HG03045 (cell line): ENCODE data around the gene SPOCK1.

Source experiments
- ATAC-seq: cut with Tn5 transposase; IDR thresholded peaks from one replicate; pipeline ENCODE4 v1.9.1; 2021; ENCODE audit warnings: mild to moderate bottlenecking, moderate library complexity; ENCODE audit not compliant: unreplicated experiment

Gene SPOCK1

DNA sequence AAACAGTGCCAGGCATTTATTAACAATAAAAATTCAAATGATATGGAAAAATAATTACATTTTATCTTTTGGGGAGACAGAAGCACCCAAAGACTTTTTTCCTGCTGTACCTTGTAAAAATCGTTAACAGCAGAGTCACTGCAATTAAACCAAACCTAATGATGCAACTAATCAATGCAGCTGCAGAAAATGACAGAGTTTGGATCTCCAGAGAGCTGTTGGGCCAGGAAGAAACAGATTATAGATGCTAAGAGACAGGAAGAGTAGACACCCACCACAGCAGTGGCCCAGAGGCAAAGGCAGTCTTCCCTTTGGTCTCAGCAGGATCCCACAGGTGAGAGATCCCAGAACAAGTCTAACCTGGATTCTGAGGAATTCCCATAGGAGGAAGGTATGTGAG lies 53.0 kb downstream of the SPOCK1 start:
- ATAC-seq: no peak

DNA sequence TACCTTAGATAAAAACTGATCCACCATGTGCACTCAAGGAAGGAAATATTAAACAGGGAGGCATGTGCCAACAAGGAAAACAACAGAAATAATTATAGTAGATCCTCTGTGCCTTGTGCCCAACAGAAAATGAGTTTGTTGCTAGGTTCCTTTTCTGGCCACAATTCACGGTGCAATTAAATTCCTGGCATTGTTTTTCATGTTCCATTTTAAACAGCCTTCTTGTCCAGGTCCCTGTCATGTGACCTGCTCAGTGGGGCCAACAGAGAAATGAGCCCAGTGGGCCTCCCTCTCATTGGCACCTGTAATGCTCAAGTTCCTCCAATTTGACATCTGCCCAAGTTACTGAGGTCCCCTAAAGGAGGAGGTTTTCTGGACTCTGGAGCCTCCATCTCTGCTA lies 56.5 kb downstream of the SPOCK1 start:
- no peak for ATAC-seq

DNA sequence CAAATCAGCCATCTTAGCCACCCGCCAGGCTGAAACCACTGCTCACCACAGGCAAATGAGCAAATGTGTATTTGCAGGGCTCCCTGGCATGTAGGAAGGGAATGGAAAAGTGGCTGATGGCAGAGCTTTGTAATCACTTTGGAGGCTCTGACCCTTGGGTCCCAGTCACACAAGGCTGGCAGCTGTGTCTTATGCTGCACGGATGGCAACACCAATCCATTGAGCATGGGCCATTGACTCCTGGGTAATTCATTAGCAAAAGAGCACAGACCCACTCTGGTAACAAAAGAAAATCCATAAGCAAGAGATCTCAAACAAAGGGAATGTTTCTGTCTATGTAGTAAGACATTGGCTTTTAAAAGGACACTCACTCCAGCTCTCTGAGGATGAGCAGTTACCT lies 57.6 kb downstream of the SPOCK1 start:
- ATAC-seq: no peak

DNA sequence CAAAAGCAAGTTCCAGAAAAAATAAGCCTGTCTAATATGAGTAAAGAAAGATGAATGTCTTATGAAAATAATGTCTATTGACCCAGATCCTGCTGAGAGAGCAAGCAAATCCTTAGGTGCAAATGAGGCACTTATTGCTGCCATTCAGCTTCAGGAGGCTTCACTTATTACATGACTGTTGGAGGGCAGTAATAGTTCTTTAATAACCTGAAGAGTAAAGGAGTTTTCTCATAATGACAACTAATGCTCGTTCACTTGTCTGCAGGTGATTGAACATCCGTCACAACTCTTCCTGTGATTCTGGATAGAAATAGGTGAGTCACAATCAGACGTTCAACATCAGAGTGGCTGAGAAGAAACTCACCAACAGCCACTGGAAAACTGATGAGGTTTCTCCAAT lies 58.3 kb downstream of the SPOCK1 start:
- no peak for ATAC-seq

DNA sequence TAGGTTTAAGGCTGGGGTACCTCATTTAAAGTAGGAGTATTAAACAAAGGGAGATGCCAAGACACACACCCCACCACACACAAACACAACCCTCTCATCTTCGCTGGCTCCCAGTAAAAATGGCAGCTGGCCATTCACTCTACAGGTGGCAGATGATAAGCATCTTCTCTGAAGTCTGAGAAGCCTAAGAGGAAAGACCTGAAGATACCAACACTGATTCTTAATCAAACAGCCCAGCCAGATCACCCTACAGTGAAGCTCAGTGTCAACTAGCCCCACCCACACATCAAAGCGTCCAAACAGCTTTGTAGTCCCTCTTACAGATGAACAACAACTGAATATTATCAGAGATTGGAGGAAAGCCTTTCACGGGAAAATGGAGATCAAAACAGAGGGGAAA lies 59.5 kb downstream of the SPOCK1 start:
- no peak for ATAC-seq

DNA sequence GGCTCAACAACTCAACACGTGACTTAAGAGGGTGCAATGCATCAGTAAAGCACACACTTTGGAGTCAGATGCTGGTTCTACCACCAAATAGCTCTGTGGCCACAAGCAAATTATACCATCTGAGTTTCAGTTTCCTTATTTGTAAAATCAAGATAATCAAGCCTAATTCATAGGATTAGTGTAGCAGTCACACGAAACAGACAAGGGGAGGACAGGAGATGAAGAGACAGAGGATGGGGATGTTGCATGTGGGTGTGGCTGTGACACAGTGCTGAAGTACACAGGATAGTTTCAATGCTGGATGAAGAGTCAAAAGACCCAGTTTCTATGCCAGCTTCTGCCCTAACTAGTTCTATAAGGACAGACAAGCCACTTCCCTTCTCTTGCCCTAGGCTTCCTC lies 60.2 kb downstream of the SPOCK1 start:
- no peak for ATAC-seq

DNA sequence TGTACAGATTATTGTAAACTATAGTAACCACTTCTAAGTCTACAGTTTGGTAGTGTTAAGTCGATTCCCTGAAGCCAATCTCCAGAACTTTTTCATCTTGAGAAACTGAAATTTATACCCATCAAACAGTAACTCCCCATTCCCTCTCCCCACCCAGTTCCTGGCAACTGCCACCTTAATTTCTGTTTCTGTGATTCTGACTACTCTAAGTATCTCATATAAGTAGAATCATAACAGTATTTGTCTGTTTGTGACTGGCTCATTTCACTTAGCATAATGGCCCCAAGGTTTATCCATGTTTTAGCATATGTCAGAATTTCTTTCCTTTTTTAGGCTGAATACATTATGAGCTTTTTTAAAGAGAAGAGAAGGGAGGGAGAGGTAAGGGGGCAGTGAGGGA lies 61.4 kb downstream of the SPOCK1 start:
- no peak for ATAC-seq

DNA sequence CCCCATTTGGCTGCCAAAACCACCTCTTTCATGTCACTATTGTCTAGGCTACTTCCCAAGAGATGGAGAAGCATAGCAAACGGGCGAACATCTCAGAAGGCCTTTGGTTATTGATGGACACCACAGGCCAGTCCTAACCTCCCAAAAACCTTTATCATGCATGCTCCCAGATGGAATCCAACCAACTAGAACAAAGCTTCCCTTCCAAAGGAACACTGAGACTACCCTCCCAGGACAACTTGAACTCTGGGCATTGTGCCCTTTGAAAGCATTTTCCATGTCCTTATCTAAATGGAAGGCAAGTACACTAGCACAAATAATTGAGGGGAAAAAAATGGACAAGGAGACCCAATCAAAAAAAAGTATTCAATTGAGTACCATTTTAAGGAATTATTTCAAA lies 65.6 kb downstream of the SPOCK1 start:
- no peak for ATAC-seq

DNA sequence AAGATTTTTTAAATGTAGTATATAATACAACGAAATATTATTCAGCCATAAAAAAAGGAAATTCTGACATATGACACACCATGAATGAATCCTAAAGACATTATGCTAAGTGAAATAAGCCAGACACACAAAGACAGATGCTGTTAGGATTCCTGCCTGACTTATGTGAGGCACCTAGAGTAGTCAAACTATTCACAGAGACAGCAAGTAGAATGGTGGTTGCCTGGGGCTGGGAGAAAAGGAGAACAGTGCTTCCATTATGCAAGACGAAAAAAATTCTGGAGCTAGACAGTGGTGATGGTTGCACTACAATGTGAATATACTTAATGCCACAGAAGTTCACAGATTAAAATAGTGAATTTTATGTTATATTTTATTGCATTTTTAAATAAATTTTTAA lies 66.8 kb downstream of the SPOCK1 start:
- no peak for ATAC-seq

DNA sequence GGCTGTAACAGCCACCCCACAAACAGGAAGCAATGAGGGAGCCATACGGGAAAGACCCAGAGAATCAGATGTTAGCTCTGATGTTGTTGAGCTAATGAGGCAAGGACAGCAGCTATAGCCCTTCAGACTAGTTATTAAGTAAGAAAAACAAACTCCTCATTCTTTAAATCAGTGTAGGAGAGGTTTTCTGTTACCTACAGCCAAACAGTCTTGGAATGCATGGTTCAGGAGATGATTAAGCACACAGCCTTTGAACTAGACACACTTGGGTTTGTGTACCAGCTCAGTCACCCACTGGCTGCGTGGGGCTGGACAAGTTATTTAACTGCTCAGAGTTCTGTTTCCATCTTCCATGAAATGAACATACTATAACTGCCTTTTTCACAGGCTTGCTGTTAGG lies 68.1 kb downstream of the SPOCK1 start:
- ATAC-seq: no peak

DNA sequence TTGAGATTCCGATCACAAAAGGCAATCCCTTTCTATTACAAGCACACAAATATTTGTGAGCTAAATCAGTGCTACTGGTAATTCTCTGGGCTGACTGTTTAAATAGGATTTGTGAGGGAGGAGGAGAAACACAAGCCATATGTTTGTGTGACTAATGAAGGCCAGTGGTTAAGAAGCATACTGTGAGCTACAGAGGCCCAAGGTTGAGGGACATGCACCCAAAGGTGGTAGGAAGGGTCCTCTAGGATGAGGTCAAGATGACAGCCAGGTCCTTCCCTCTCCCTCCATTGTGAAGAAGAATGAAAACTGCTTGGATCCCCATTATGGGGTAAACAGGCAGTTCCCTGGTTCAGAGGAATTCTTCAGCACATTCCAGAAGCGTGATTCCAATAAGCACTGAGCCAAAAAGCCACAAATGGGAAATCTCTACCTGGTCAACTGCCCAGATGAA lies 83.9 kb downstream of the SPOCK1 start:
- ATAC-seq: no peak

DNA sequence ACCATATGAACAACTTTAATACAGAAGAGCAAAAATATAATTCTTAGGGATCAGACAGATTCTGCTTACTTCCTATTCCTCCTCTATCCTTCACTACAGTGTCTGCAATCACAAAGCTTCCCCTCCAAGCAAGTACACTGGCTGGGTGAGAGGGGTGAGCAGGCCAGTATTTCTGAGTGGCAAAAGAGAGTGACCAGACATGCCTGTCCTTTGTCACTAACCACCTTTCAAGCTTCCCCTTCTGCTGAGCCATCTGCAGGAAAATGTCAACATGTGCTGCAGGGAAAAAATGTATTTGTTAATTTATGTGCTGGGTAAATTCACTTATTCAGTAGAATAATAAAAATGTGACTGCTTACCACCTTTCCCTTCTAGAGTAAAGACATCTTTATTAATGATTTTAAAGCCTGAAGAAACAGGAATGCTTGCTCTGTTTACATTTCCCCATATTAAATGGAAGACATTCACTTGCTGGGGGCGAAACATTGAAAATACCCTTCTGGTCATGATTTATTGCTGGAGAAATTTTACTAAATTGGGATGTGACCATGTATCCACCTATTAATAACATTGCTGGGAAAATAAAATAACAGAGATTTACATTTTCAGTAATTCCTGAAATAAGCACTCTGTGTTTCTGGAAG lies 84.9 kb downstream of the SPOCK1 start:
- no peak for ATAC-seq

DNA sequence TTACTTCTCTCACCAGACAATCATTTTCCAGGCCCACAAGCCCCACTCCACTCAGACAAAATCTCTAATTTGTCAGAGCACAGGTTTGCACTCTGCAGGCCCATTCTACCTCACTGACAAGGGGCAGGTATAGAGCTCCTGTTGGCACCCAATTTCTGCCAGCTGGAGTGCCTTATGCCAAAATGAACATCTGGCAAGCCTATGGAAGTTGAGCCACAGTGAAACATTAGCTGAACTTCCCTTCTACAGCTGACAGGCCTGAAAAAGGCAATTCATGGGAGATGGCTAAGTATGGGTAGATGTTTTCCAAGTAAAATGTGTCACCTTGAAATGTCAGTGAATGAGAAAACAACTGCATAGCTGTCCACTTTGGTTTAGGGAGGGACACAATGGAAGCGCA lies 87.0 kb downstream of the SPOCK1 start:
- ATAC-seq: no peak

DNA sequence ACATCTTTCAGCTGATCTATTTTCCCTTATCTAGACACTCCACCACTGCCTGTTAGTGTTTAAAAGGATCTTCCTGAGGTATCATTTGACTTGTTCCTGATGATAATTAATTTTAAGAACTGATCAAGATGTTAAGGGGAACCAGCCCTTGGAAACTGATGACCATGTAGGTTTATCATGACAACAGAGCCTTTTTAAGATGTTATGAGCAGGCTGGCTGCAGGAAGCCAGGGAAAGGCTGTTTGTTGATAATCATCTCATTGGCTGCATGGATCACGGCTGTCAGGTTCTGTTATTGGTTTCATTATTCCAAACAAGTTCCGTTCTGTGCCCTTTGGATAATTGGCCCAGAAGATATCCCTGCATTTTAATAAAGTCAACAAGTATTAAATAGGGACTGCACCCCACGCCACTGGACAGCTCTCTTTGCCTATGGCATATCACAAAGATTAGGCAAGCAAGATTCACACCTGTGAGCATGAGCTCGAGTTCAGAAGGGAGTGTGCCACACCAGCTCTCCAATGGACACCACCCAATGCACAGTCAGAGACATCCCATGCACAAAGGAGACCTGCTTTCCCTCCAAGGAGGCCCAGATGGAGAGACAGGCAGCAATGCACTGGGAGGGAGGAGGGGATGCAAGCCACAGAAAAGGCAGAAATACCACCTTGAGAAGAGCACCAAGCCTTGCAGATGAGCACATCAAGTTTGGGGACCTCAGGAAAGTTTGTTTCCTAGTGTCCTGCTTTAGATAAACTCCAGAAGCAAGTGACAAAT lies 88.7 kb downstream of the SPOCK1 start:
- ATAC-seq: no peak

DNA sequence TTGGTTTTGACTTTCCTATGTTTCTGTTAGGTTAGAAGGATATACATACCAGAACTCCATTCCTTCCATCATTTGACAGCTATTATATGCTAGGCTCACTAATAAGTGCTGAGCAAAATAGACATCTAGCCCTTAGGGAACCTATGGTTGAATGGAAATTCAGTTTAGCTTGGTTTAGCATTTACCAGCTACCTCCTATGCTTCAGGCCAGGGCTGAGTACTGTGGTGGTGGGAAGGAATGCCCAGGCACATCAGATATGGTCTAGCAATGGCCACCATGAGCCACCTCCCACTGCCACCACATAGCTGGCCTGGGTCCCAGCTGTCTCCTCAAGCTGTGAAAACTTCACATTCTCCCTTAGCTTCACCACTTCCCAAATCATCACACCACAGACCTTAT lies 89.4 kb downstream of the SPOCK1 start:
- no peak for ATAC-seq

DNA sequence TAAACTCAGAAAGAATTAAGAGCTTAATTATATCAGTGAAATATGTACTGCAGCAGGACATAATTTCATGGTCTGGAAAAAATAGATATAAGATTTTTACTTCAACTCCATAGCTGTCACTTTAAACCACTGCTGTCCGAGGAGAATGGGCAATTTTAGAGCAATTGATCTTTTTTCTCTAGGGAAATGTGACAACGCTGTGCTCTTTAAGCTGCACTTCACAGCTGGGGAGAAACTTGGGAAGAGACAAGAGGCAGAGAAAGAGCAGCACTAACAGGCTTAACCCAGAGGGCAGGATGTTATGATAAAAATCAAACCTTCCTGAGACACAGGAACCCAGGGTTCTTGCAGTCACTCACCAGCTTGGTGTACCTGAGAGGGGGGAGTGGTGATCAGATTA lies 92.0 kb downstream of the SPOCK1 start:
- no peak for ATAC-seq

DNA sequence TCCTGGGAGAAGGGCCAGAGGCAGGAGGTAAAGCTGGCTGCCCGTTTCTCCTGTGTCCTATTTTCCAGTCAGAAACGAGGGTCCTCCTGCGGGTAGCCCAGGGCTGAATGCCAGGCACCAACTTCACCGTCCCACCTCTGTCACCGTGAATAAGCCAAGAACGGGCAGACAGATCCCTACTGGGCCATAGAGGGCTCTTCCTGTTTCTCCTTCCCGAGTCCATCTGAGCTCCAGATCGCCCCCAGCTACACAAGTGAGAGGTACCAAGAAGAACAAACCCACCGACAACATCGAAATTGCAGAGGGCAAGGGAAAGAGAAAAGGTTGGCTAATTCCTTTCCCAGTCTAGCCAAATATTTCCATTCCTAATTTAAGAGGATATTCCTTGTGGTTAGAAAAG lies 93.7 kb downstream of the SPOCK1 start:
- no peak for ATAC-seq

DNA sequence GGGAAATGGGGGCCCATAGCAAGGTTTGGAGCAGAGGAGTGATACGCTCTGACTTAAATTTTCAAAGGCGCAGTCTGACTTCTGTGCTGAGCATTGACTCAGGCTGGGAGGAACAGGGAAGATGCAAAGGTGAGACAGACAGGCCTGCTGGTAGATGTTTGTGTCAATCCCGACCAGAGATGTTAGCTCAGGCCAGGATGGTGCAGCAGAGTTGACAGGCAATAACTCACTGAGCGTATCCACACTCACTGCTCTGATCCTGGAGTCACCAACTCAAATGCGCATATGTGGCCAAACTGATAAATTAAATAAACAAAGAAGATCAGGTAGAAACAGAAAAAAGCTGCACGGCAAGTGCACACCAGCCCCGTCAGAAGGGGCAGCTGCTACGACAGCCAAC lies 95.3 kb downstream of the SPOCK1 start:
- no peak for ATAC-seq

DNA sequence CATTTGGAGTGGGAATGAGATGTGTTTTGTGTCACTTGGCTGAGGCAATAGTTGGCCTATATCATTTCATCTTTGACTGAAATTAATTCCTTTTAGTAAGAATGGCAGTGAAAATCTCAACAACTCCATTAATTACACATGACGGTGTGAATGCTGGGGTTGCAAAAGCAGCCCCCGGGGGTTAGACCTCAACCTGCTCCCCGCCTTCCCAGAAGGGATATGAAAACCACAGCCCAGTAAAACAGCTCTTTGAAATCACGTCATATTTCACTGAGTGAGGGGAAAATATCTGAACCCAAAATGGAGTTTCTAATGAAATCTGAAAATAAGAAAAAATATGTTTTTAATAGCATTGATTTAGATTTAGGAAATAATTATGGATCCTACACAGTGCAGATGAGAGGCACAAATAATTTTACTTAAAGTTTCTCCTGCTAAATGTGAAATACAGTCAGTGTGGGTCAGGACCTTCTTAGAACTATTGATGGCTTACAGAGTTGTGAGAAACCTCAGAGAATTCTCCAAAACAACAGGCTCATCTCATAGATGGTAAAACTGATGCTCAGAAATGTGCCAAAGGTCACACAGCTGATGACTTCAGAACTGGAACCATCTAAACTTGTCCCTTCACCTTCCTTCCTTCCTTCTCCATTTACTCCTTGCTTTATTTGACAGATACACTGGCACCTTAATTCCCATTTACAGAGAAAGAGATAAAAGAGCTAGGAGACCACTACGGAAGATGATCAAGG lies 96.5 kb downstream of the SPOCK1 start:
- ATAC-seq: no peak

DNA sequence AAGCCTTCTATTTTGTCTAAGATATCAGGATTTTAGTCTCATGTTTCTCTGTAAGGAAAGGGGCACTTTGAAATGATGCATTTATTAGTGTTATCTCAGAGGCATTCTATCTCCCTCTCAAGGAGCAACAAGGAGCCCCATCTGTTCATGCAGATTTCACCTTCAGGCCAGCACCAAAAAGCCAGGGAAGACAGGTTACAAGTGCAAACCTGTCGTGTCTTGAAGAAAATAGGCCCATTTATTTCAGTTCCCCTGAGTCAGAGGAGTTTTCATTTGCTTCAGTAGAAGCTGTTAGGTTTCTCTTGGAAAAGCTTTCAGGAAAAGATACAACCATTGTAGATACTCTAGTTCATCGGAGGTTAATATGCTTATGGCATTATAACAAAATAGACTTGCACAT lies 97.2 kb downstream of the SPOCK1 start:
- no peak for ATAC-seq

DNA sequence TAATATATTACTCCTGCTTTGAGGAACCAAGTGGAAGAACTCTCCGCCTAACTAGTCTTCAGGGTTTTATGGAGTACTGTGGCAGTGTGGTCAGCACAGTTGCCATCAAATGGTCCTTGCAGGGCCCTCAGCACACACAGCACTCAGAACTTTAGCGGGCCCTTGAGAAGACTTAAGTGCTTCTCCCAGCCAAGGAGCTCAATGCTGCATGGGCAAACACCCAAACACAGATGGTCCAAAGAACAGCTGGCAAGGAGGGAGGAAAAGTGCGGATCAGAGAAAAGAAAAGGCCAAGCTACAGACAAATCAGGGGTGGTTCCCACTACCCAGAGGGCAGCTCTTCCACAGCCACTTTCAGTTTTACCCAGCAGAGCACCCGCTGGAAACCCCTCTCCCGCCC lies 98.6 kb downstream of the SPOCK1 start:
- no peak for ATAC-seq

DNA sequence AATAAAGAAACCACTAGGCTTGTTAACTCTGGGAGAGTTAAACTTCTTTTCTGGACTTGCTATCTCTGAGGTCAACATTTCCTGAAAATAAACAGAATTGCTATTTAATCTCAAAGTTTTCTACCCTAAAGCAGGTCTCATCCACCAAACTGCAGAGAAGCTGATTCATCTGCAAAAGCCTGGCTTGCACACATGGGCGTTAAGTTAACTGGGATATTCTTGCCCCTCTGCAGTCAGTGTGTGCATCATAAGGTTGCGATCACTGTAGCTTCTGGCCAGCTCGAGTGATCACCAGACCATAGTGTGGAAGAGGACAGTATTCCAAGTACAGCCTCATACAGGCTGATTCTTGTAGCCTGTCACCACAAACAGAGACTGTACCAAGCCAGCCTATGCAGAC lies 99.2 kb downstream of the SPOCK1 start:
- ATAC-seq: no peak
